NCI-H748 (cell line): Measurements from ENCODE around the gene EIF2D.
"Not testable (repeated sequence)": the region's sequence is repeated elsewhere in the genome, so short reads cannot be mapped to it uniquely, and the experiment has no call there.

Source experiments
- DNase-seq: peaks from one replicate; lab custom pipeline; 2025; ENCODE audit not compliant: unreplicated experiment; lab: John Stamatoyannopoulos, UW

EIF2D gene

GRCh38 chr1:206587904-206588303 lies 24.4 kb downstream of the EIF2D start:
- DNase-seq, result no peak

- DNase-seq, result no peak
Observed at GRCh38 chr1:206586501-206587445, 25.5 kb downstream of the EIF2D start.

GRCh38 chr1:206584683-206585082 lies 27.6 kb downstream of the EIF2D start:
- DNase-seq, result no peak

GRCh38 chr1:206583707-206584648 lies 28.3 kb downstream of the EIF2D start:
- peak; percentile 34 for DNase-seq

GRCh38 chr1:206582971-206583706 lies 29.1 kb downstream of the EIF2D start:
- no peak for DNase-seq

- DNase-seq, result no peak
Observed at GRCh38 chr1:206582537-206582936, 29.7 kb downstream of the EIF2D start.

- DNase-seq, result no peak
Observed at GRCh38 chr1:206581571-206581981, 30.7 kb downstream of the EIF2D start.

- DNase-seq, result not testable (repeated sequence)
Observed at GRCh38 chr1:206581114-206581497, 31.2 kb downstream of the EIF2D start.

- no peak for DNase-seq
Observed at GRCh38 chr1:206580438-206581113, 31.7 kb downstream of the EIF2D start.

- no peak for DNase-seq
Observed at GRCh38 chr1:206579747-206580437, 32.4 kb downstream of the EIF2D start.

- DNase-seq, result no peak
Observed at GRCh38 chr1:206578978-206579374, 33.3 kb downstream of the EIF2D start.

- no peak for DNase-seq
Observed at GRCh38 chr1:206578068-206578977, 33.9 kb downstream of the EIF2D start.

- no peak for DNase-seq
Observed at GRCh38 chr1:206577626-206578025, 34.6 kb downstream of the EIF2D start.

- peak; percentile 13 for DNase-seq
Observed at GRCh38 chr1:206575894-206576737, 36.1 kb downstream of the EIF2D start.

GRCh38 chr1:206575165-206575893 lies 36.9 kb downstream of the EIF2D start:
- no peak for DNase-seq

GRCh38 chr1:206573762-206574161 lies 38.5 kb downstream of the EIF2D start:
- no peak for DNase-seq

GRCh38 chr1:206573319-206573718 lies 38.9 kb downstream of the EIF2D start:
- DNase-seq, result no peak
